Renal cortical epithelial cell (primary cell): ENCODE data around the gene TVP23C. TPM values are rescaled to one million over a fixed set of nuclear protein-coding genes. Genes with fewer than 3 reads are reported as not detected.

ENCODE experiments used
- DNase-seq: peaks from one replicate; pipeline ENCODE4 v3.0.0-alpha.2; 2011; ENCODE audit warnings: low read depth
- total RNA-seq: library from RNA; depleted of rRNA; stranded (reverse); fragments of >200 nt; gene quantifications from 2 replicates; pipeline ENCODE4 v1.2.3, GENCODE V29; 2014

Gene TVP23C
- total RNA-seq, 1 donor from 2014 or later, result 18.9 TPM

- DNase-seq, result no peak
These were observed 66.3 kb downstream of the TVP23C start for GRCh38 chr17:15496735-15497670.

GRCh38 chr17:15494821-15495220, 68.5 kb downstream of the TVP23C start:
- no peak for DNase-seq

DNA sequence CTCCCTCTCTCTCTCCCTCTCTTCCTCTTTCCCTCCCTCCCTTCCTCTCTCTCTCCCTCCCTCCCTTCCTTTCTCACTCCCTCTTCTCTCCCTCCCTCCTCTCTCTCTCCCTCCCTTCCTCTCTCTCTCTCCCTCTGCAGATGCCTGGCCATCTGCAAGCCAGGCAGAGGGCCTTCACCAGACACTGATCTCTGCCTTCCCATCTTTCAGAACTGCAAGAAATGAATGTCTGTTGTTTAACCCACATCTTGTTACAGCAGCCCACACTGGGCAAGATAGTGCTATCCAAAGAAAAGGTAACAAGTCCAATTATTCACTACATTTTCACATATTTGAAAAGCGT, 69.6 kb downstream of the TVP23C start:
- DNase-seq, result no peak

GRCh38 chr17:15492791-15493692, 70.2 kb downstream of the TVP23C start:
- no peak for DNase-seq

DNA sequence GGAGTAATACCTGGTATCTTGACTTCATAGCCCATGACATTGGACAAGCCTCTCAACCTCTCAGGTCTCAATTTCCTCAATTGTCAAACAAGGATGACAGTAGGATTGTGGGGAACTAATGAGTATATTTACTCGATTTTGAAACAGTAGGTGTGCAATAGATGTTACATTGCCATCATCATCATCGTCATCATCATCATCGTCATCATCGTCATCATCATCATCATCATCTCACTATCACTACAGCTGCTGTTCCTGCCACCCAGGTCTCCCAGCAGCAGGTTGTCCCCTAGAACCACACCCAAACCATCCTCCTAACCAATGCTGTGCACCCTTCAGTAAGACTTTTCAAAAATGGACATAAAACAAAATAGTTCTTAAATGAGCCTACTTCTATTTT, 71.1 kb downstream of the TVP23C start:
- no peak for DNase-seq

GRCh38 chr17:15490634-15491261, 72.5 kb downstream of the TVP23C start:
- no peak for DNase-seq

- no peak for DNase-seq
These were observed 74.7 kb downstream of the TVP23C start for GRCh38 chr17:15488557-15488956.

DNA sequence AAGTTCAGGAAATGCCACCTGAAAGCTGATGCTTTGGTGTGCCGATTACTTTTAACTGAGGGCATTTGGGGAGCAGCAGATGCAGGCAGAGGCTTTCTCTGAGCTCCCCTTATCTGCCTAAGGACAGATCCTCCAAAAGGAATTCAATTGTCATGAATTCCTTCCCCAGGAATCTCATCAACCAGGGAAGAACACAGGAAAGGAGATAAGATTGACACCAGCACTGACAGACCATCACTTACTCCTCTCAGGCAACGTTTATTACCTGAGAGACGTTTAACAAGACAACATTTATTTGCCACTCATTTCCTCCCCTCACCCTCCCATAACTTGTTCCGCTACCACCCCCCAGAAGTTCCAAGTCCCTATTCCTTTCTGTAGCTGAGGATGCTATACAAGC, 78.2 kb downstream of the TVP23C start:
- no peak for DNase-seq

GRCh38 chr17:15483431-15483830, 79.9 kb downstream of the TVP23C start:
- DNase-seq, result no peak

DNA sequence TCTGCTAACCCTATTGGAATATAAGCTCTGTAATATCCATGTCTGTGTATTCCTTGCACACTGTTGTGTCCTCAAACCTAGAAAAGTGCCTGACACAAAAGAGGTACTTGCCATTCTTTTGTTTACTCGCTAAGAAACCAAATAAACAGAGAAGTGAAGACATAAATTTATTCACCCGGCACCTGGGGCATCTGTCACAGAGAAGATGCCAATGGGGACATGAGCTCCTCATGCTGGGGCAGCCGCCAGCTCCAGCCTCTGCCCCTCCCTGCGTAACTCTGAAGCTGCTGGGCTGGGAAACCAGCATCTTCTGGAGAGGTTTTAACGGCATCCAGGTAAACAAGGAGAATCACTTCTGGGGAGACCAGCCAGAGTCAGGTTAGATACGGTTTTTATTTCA, 80.8 kb downstream of the TVP23C start:
- no peak for DNase-seq

DNA sequence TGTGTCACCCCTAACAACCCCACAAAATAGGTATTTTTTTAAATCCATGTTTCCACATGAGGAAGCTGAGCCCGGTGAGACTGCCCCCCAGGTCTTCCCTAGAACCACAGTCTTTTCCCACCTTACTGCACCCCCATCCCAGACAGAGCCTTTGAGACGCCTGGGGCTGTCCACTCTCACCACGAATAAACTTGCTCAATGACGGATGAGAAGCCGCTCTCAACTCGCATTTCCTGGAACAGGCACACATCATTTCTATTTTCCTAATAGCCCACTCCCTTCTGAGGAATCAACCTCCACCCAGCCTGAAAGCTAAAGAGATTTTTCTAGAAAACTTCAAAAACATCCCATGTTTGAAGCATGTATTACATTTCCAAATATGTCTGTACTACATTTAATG, 81.8 kb downstream of the TVP23C start:
- DNase-seq, result no peak

DNA sequence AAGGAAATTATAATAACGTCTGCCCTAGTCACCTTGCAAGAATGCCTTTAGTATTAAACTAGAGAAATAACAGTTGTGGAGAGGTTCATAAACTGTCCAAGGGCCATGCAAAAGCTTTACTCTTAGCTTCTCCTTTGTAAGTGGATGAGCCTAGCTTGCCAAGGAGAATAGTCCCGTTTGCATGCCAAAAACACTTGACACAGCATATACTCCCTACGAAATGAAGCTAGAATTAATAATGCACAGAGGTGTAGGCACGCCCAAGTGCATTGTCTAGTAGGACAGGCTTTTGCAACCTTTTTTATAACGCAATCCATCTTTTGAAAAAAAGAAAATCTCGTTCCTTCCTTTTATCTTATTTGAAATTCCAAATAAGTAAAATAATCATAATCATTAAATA, 83.1 kb downstream of the TVP23C start:
- DNase-seq, result no peak

DNA sequence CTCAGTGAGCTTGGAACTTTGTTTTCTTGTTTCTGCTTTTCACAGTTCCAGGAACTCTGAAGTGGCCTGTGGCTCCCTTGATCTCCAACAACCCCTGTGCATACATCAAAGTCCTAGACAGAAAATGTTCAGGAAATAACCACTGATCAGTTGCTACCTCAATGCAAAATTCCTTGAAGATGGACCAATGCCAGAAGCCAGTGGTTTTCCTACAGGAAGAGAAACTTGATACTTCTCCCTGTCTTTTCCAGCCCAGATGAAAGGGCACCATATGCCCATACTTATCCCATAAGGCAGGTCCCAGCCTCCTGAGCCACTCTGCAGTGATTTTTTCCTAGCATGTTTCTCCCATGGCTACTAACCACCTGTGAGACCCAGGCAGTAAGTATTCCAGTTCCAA, 83.6 kb downstream of the TVP23C start:
- DNase-seq, result peak; percentile 48

GRCh38 chr17:15478845-15479244, 84.4 kb downstream of the TVP23C start:
- DNase-seq, result no peak

- DNase-seq, result peak; percentile 51
These were observed 87.5 kb downstream of the TVP23C start for GRCh38 chr17:15475631-15476354.

- DNase-seq, result no peak
These were observed 90.4 kb downstream of the TVP23C start for GRCh38 chr17:15472891-15473290.

- no peak for DNase-seq
These were observed 92.7 kb downstream of the TVP23C start for GRCh38 chr17:15470536-15470935.

GRCh38 chr17:15469260-15469659, 94.0 kb downstream of the TVP23C start:
- DNase-seq, result no peak

- DNase-seq, result no peak
These were observed 95.2 kb downstream of the TVP23C start for GRCh38 chr17:15468126-15468525.

DNA sequence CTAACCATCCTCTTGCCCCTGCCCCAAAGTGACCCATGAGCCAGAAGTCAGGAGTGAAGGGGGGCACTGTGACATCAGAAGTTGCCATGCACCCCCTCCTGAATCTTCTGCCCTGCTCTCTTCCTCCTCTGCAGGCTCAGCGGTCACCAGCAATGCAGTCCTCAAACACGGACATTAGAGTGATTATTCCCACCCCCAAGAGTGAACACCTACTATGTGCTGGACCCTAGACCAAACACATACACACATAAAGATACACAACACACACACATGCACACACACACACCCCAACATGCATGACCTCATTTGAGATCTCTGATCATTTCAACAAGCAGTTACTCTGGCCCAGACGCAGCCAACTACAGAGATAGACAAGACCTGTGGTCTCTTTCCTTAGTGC, 95.7 kb downstream of the TVP23C start, which contains the start of gene CDRT4:
CDRT4 (minus strand) TSS at position 30 of the 400 bp plus-strand sequence. CDS start 27,383 bp downstream, outside the sequence.
- no peak for DNase-seq

GRCh38 chr17:15466131-15466530, 97.2 kb downstream of the TVP23C start:
- DNase-seq, result no peak
